Hypothalamus (tissue), 51 donors: ENCODE measurements around the gene CCDC43.
"Not testable (repeated sequence)": the region's sequence is repeated elsewhere in the genome, so short reads cannot be mapped to it uniquely, and the experiment has no call there.

Experiments
- DNase-seq, 51 donors: peaks; one replicate each; lab custom pipeline; 2025; lab: John Stamatoyannopoulos, UW

CCDC43 gene

GRCh38 chr17:44689477-44690217 is at the start of gene CCDC43:
Gene CCDC43 (minus strand): TSS chr17:44689776. CDS start chr17:44689753, 23 bp downstream.
- peak; percentile 43 to 93 (median 80) for DNase-seq

- no peak for DNase-seq
These were observed 48.8 kb upstream of the CCDC43 start for GRCh38 chr17:44738214-44738906.

- no peak for DNase-seq
These were observed 47.1 kb upstream of the CCDC43 start for GRCh38 chr17:44736551-44737240.

GRCh38 chr17:44734272-44734671 is 44.7 kb upstream of the CCDC43 start:
- no peak for DNase-seq

GRCh38 chr17:44733753-44734152 is 44.2 kb upstream of the CCDC43 start:
- DNase-seq: peak in 1 of 51 donors; percentile 2

- not testable (repeated sequence) for DNase-seq
These were observed 36.5 kb upstream of the CCDC43 start for GRCh38 chr17:44726121-44726520.

- no peak for DNase-seq
These were observed 32.7 kb upstream of the CCDC43 start for GRCh38 chr17:44722254-44722653.

GRCh38 chr17:44719444-44719843 is 29.9 kb upstream of the CCDC43 start:
- DNase-seq: no peak

- DNase-seq: peak; percentile 12 to 95 (median 60)
These were observed 19.1 kb upstream of the CCDC43 start, which contains the start of gene DBF4B for GRCh38 chr17:44708401-44709263. Gene DBF4B (plus strand): TSS chr17:44708665. CDS start chr17:44708821, 156 bp downstream.

- peak in 1 of 51 donors; percentile 26 for DNase-seq
These were observed 18.3 kb upstream of the CCDC43 start for GRCh38 chr17:44707755-44708400.

- DNase-seq: not testable (repeated sequence)
These were observed 10.7 kb upstream of the CCDC43 start for GRCh38 chr17:44700288-44700687.

GRCh38 chr17:44693609-44694008 is 4.0 kb upstream of the CCDC43 start:
- no peak for DNase-seq

- DNase-seq: not testable (repeated sequence)
These were observed 1.2 kb upstream of the CCDC43 start for GRCh38 chr17:44690746-44691306.

- DNase-seq: peak in 3 of 51 donors; percentile 29 to 36 (median 30)
These were observed 700 bp downstream of the CCDC43 start for GRCh38 chr17:44688675-44689476.

GRCh38 chr17:44688200-44688599 is 1.4 kb downstream of the CCDC43 start:
- no peak for DNase-seq

GRCh38 chr17:44687756-44688155 is 1.8 kb downstream of the CCDC43 start:
- DNase-seq: no peak

- not testable (repeated sequence) for DNase-seq
These were observed 6.3 kb downstream of the CCDC43 start for GRCh38 chr17:44683303-44683702.

GRCh38 chr17:44677136-44677535 is 12.4 kb downstream of the CCDC43 start:
- DNase-seq: no peak

- no peak for DNase-seq
These were observed 15.7 kb downstream of the CCDC43 start for GRCh38 chr17:44673893-44674292.
